CD14-positive monocyte (primary cell): ENCODE measurements around the gene ELMO1. TPM values are rescaled to one million over a fixed set of nuclear protein-coding genes. Genes with fewer than 3 reads are reported as not detected.
A peak's percentile ranks its signal among the peaks of the same experiment; 100 is the strongest.

Experiments used
- DNase-seq, 3 donors: peaks; one replicate each; pipeline ENCODE4 v3.0.0-alpha.2; 2011 to 2022
- H2AFZ ChIP-seq: 2 replicates; pipeline ENCODE4 v1.6.0; 2012; ENCODE audit warnings: mild to moderate bottlenecking, low read depth, low read length, inconsistent platforms; ENCODE audit not compliant: insufficient read depth, poor library complexity, severe bottlenecking
- H3K27ac ChIP-seq, 2 donors: 1 replicate in 1 of 2; 2 replicates in 1 of 2; pipeline ENCODE4 v1.5.1; 2012 to 2013; ENCODE audit warnings: low read length in 2 of 2, control low read depth in 1 of 2, inconsistent platforms in 1 of 2, low read depth in 1 of 2, mild to moderate bottlenecking in 1 of 2
- H3K27me3 ChIP-seq, 2 donors: one replicate each; pipeline versions ENCODE4 v1.6.0 to v1.6.1; 2011 to 2013; ENCODE audit warnings: low read length in 2 of 2; ENCODE audit not compliant: control insufficient read depth in 2 of 2, insufficient read depth in 2 of 2
- H3K36me3 ChIP-seq, 2 donors: replicated peaks in 1 of 2; 1 replicate in 1 of 2; 2 replicates in 1 of 2; pipeline versions ENCODE4 v1.5.1 to v1.6.1; 2012 to 2013; ENCODE audit warnings: low read length in 2 of 2, control low read depth in 1 of 2, inconsistent platforms in 1 of 2, mild to moderate bottlenecking in 1 of 2; ENCODE audit not compliant: insufficient read depth in 2 of 2, control insufficient read depth in 1 of 2
- H3K4me1 ChIP-seq, 2 donors: 1 replicate in 1 of 2; 2 replicates in 1 of 2; pipeline versions ENCODE4 v1.5.1 to v1.6.1; 2012 to 2013; ENCODE audit warnings: low read length in 2 of 2, control low read depth in 1 of 2, inconsistent platforms in 1 of 2, mild to moderate bottlenecking in 1 of 2, moderate library complexity in 1 of 2; ENCODE audit not compliant: insufficient read depth in 2 of 2, control insufficient read depth in 1 of 2
- H3K4me2 ChIP-seq: replicated peaks from 2 replicates; pipeline ENCODE3; 2012; ENCODE audit warnings: low read length, moderate library complexity, mild to moderate bottlenecking; ENCODE audit not compliant: poor library complexity, severe bottlenecking; ENCODE audit errors: extremely low read depth
- H3K4me3 ChIP-seq, 3 experiments: fragments of 200-600 bp in 1 of 3; sonication (generic) in 1 of 3; replicated peaks in 1 of 3; 1 replicate in 2 of 3; 2 replicates in 1 of 3; pipeline ENCODE4 v1.5.1; 2011 to 2013; ENCODE audit warnings: low read length in 3 of 3, mild to moderate bottlenecking in 3 of 3, control low read depth in 2 of 3, low read depth in 2 of 3, inconsistent platforms in 1 of 3, moderate library complexity in 1 of 3
- H3K79me2 ChIP-seq: 2 replicates; pipeline ENCODE4 v1.6.0; 2012; ENCODE audit warnings: mild to moderate bottlenecking, control low read depth, inconsistent platforms, low read length, moderate library complexity; ENCODE audit not compliant: insufficient read depth
- H3K9ac ChIP-seq: 2 replicates; pipeline ENCODE4 v1.6.0; 2017; ENCODE audit warnings: low read length, mild to moderate bottlenecking; ENCODE audit not compliant: insufficient read depth, poor library complexity, severe bottlenecking
- H3K9me3 ChIP-seq, 2 donors: replicated peaks in 1 of 2; 1 replicate in 1 of 2; 2 replicates in 1 of 2; pipeline versions ENCODE4 v1.5.1 to v1.6.1; 2012 to 2013; ENCODE audit warnings: low read length in 2 of 2, control low read depth in 1 of 2; ENCODE audit not compliant: control insufficient read depth in 1 of 2, insufficient read depth in 1 of 2
- H4K20me1 ChIP-seq: 2 replicates; pipeline ENCODE4 v1.6.0; 2012; ENCODE audit warnings: mild to moderate bottlenecking, low read length, control low read depth, moderate library complexity; ENCODE audit not compliant: insufficient read depth
- H3K27ac Mint-ChIP-seq, 7 donors: one replicate each; pipeline ENCODE4 v1.8.0; 2020; ENCODE audit warnings: mild to moderate bottlenecking in 7 of 7, mixed read lengths in 7 of 7, moderate library complexity in 6 of 7, inconsistent platforms in 2 of 7
- H3K27me3 Mint-ChIP-seq, 3 donors: one replicate each; pipeline ENCODE4 v1.8.0; 2021 to 2022; ENCODE audit warnings: low read depth in 3 of 3, mild to moderate bottlenecking in 3 of 3, mixed read lengths in 3 of 3, moderate library complexity in 3 of 3, inconsistent platforms in 1 of 3
- H3K36me3 Mint-ChIP-seq, 2 donors: one replicate each; pipeline ENCODE4 v1.8.0; 2020; ENCODE audit warnings: mixed read lengths in 2 of 2, inconsistent platforms in 1 of 2, mild to moderate bottlenecking in 1 of 2
- H3K4me1 Mint-ChIP-seq: one replicate; pipeline ENCODE4 v1.8.0; 2020; ENCODE audit warnings: mild to moderate bottlenecking, mixed read lengths
- H3K4me3 Mint-ChIP-seq, 2 donors: one replicate each; pipeline ENCODE4 v1.8.0; 2020; ENCODE audit warnings: mild to moderate bottlenecking in 2 of 2, mixed read lengths in 2 of 2, moderate library complexity in 1 of 2
- H3K9me3 Mint-ChIP-seq, 7 donors: one replicate each; pipeline ENCODE4 v1.8.0; 2020 to 2022; ENCODE audit warnings: mixed read lengths in 7 of 7, mild to moderate bottlenecking in 6 of 7, moderate library complexity in 6 of 7, inconsistent platforms in 2 of 7
- WGBS: methylation state at CpG from one replicate; pipeline ENCODE4 v1.1.5; 2013; ENCODE audit warnings: missing lambda C conversion rate; ENCODE audit not compliant: insufficient coverage; 5-methylcytosine and 5-hydroxymethylcytosine counted together
- intact Hi-C, 2 donors: fragments of 100-400 bp; cut with micrococcal nuclease; formaldehyde crosslinking; loops; one replicate each; pipeline versions ENCODE4 v1.15.0 to v1.15.1; 2023
- polyA plus RNA-seq, 3 donors: library from polyadenylated mRNA; depleted of rRNA in 1 of 3; unstranded in 2 of 3; stranded (reverse) in 1 of 3; fragments of 300-500 nt in 2 of 3; fragments of >200 nt in 1 of 3; fragmentation: Illumina TruSeq in 2 of 3; gene quantifications; 1 replicate in 2 of 3; 2 replicates in 1 of 3; pipeline ENCODE4 v1.2.3, GENCODE V29; 2012 to 2021
- TF ChIP-seq, protein P1 (sequence below): fragments of 200-600 bp; IDR thresholded peaks from one replicate; pipeline ENCODE4 v1.8.0; 2022; ENCODE audit warnings: antibody characterized with exemption, mild to moderate bottlenecking

The ELMO1 gene
- polyA plus RNA-seq, 3 donors, result 46.6 to 50.2 (median 46.7) TPM

GRCh38 chr7:37282927-37283326 lies 165.7 kb downstream of the ELMO1 start:
- no peaks in the 10 kb centered on the region for H3K9me3 ChIP-seq
- H3K27ac ChIP-seq, result peak overlapping the region in 1 of 2 donors; percentile 26
- Mint-ChIP-seq H3K27me3 (peaks cover 0 to 3% (median 0%) of the 10 kb centered on the region in 3 donors), H3K4me1 (peaks cover 41% of the 10 kb centered on the region), H3K27ac (peak overlapping the region in 3 of 7 donors; percentile 28 to 72 (median 58)), H3K36me3 (peaks cover 6 to 8% of the 10 kb centered on the region in 2 donors), H3K4me3 (no peak overlapping the region), H3K9me3 (no peaks in the 10 kb centered on the region)
- TF ChIP-seq, protein P1, sequence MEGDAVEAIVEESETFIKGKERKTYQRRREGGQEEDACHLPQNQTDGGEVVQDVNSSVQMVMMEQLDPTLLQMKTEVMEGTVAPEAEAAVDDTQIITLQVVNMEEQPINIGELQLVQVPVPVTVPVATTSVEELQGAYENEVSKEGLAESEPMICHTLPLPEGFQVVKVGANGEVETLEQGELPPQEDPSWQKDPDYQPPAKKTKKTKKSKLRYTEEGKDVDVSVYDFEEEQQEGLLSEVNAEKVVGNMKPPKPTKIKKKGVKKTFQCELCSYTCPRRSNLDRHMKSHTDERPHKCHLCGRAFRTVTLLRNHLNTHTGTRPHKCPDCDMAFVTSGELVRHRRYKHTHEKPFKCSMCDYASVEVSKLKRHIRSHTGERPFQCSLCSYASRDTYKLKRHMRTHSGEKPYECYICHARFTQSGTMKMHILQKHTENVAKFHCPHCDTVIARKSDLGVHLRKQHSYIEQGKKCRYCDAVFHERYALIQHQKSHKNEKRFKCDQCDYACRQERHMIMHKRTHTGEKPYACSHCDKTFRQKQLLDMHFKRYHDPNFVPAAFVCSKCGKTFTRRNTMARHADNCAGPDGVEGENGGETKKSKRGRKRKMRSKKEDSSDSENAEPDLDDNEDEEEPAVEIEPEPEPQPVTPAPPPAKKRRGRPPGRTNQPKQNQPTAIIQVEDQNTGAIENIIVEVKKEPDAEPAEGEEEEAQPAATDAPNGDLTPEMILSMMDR, result no peak
- H3K9ac ChIP-seq, result no peak overlapping the region
- intact Hi-C loops, result no loop called here
- no peak overlapping the region for H3K4me2 ChIP-seq
- 100% methylated on average over 3 of the region's 3 CpGs for WGBS
- peaks cover 96% of the 10 kb centered on the region for H4K20me1 ChIP-seq
- no peak for DNase-seq
- H3K27me3 ChIP-seq, result no peaks in the 10 kb centered on the region
- no peak overlapping the region for H3K4me3 ChIP-seq
- H3K4me1 ChIP-seq, result peaks cover 29 to 33% of the 10 kb centered on the region in 2 donors
- H3K79me2 ChIP-seq, result peaks cover 81% of the 10 kb centered on the region
- peaks cover 0 to 4% of the 10 kb centered on the region in 2 donors for H3K36me3 ChIP-seq
- no peak overlapping the region for H2AFZ ChIP-seq

GRCh38 chr7:37282093-37282444 lies 166.6 kb downstream of the ELMO1 start:
- WGBS, result 100% methylated on average over 3 of the region's 4 CpGs
- H3K4me1 Mint-ChIP-seq, result peaks cover 33% of the 10 kb centered on the region
- no peak overlapping the region for H3K4me2 ChIP-seq
- no peak overlapping the region for H2AFZ ChIP-seq
- H4K20me1 ChIP-seq, result peaks cover 96% of the 10 kb centered on the region
- H3K4me3 ChIP-seq, result no peak overlapping the region
- peaks cover 0 to 4% of the 10 kb centered on the region in 2 donors for H3K36me3 ChIP-seq
- H3K9me3 Mint-ChIP-seq, result no peaks in the 10 kb centered on the region
- TF ChIP-seq, protein P1, result no peak
- H3K79me2 ChIP-seq, result peaks cover 90% of the 10 kb centered on the region
- DNase-seq, result no peak
- peak overlapping the region in 2 of 7 donors; percentile 6 to 27 for H3K27ac Mint-ChIP-seq
- H3K27me3 ChIP-seq, result no peaks in the 10 kb centered on the region
- H3K27me3 Mint-ChIP-seq, result peaks cover 0 to 3% (median 0%) of the 10 kb centered on the region in 3 donors
- peaks cover 29 to 33% of the 10 kb centered on the region in 2 donors for H3K4me1 ChIP-seq
- no peak overlapping the region for H3K9ac ChIP-seq
- H3K9me3 ChIP-seq, result no peaks in the 10 kb centered on the region
- H3K4me3 Mint-ChIP-seq, result no peak overlapping the region
- intact Hi-C loops, result no loop called here
- H3K27ac ChIP-seq, result no peak overlapping the region
- H3K36me3 Mint-ChIP-seq, result peaks cover 6 to 8% of the 10 kb centered on the region in 2 donors
